Mucosa of gallbladder (tissue), 1 donor: Measurements from ENCODE around the gene ANKFY1. TPM values are rescaled to one million over a fixed set of nuclear protein-coding genes. Genes with fewer than 3 reads are reported as not detected.
"Not testable (repeated sequence)": the region's sequence is repeated elsewhere in the genome, so short reads cannot be mapped to it uniquely, and the experiment has no call there.

Source experiments
- DNase-seq: peaks from one replicate; pipeline ENCODE4 v3.0.0-alpha.2; 2020; ENCODE audit warnings: low spot score
- total RNA-seq: library from RNA; stranded (reverse); gene quantifications from one replicate; pipeline ENCODE4 v1.2.1, GENCODE V29; 2021
- donor health status: DM: no; HTN: no; CAD: no.

Gene ANKFY1
- total RNA-seq, 1 donor from 2014 or later = 57.5 TPM

DNA sequence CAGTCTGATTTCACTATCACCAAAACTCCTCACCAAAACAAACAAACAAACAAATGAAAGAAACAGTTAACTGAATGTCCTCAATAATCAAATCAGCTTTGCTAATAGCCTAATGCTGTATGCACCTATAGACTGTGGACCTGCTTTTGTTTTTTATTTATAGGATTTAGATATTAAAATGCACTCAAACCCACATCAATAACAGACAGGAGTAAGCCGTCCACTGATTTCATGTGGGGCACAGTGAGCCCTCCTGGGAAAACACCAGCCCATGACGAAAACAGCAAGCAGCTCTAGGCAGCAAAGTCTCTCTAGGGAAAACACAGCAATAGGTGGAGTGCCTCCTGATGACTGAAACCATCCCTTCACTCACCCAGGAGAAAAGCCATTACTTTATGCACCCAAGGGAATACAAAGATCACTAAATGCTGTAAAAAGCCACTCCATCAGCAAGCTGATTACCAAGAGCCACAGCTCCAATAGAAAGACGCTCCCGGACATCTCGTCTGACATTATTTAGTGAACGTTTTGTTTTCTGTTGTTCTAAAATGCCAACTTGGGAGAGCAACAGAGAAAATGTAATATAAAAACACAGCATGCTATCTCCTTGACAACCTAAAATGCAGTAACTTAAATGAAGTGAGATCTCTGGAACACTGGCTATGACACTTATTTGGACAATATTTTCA, 47.8 kb downstream of the ANKFY1 start:
- no peak for DNase-seq

DNA sequence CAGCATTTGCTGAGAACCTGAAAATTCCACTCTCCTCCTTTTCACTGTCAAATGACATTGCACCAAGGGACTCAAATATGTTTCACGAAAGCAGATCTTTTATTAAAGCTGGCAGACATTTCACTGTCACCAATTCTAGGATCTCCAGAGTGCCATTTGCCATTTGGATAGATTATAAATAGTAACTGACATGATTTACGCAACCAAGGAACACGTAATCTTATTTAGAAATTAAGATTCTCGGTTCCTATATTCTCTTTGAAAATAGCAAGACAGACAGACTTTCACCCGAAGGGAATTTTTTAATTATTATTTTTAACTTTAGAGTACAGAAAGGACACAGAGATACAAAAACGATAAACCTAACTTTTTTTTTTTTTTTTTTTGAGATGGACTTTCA, 49.6 kb downstream of the ANKFY1 start:
- no peak for DNase-seq

DNA sequence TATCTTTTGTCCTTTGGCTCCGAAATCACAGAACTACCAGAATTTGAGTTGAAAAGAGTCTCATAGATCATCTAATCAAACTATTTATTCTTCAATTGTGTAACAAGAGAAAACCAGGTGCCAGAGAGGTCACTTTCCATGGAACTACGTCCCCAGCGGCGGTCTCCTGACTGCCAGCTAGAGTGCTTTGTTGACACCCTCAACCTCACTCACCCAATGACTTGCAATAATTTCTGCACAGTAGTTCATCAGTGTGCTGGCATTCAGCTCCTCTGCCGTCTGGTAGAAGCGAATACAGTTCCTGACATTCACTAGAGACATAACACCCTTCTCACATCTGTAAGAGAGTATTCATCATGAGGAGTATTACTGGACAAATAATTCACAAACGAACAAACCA, 54.2 kb downstream of the ANKFY1 start:
- DNase-seq = no peak

DNA sequence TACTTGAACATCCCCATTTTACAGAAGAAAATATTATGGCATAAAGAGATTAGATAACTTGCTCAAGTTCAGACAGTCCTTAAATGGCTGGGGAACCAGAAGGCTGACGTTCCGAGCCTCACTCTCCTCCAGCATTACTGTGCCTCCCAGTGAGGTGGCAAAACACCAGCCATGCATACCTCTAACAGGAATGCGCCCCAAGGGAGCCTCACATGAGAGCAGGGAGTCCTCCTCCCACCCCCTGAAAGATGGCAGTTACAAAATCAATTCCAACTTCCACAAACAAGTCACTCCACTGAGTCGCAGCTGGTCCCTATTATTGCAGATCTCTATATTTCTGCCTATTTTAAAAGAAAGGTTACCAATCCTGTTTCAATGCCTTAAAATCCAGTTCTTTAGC, 55.5 kb downstream of the ANKFY1 start:
- peak; percentile 38 for DNase-seq

DNA sequence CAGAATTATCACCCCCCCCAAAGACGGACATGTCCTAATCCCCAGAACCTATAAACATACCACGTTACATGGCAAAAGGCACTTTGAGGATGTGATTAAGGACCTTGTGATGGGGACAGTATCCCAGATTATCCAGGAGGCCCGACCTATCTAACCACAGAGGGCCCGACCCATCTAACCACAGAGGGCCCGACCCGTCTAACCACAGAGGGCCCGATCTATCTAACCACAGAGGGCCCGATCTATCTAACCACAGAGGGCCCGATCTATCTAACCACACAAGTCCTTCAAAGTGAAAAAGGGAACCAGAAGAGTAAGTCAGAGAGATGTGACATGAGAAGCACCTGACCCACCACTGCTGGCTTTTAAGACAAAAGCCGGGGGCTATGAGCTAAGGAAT, 56.8 kb downstream of the ANKFY1 start:
- DNase-seq = no peak

DNA sequence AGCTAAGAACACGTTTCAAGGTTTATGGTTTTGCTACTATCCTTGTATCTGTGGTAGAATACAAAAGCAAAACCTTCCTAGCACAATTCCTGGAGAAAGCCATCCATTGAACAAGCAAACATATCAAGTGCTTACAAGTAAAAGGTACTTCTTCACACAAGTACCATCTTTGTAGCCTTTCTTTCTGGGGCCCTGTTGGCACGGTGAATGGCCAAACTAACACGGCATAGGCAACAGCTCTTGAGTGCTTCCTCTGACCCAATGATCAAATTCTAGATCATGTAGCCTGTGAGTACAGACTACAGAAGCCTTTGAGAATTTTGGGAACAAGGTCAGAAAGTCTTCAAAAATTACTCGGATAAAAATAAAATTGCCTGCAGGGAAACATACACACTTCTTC, 57.9 kb downstream of the ANKFY1 start:
- no peak for DNase-seq

DNA sequence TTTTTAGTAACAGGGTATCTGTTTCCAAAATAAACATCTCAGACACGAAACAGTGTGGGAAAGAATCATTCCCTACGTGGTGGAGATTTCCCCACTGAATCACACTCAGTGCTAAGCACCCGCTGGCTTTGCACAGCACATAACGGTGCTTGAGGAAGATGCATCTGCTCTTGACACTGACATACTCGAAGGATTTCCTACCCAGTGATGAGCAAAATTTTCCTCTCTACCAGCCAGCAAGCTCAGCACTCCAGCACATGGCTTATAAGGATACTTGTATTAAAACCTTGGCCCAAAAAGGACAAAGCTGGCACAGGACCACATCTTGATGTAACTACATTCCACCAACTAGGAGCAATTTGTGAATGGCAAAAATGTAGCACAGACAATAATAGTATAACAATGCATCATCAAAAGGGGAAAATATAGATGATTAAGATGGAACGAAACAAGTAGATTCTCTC, 59.0 kb downstream of the ANKFY1 start:
- peak; percentile 44 for DNase-seq

DNA sequence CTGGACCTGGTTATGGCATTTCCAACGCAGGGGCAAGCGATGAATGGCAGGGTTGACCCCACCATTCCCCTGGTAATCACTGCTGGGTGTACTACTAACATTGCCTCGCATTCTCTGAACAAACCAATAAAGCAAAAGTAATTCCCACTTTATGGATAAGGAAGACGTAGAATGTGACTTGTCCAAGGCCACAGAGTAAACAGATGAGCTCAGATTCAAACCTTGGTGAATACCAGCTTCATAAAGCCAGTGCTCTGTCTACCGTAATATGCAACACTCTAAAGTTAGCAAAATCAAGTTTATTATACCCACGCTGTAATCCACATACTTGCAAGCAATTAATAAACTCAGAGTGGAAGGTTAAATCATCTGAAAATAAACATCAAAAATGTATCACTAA, 59.6 kb downstream of the ANKFY1 start:
- no peak for DNase-seq

DNA sequence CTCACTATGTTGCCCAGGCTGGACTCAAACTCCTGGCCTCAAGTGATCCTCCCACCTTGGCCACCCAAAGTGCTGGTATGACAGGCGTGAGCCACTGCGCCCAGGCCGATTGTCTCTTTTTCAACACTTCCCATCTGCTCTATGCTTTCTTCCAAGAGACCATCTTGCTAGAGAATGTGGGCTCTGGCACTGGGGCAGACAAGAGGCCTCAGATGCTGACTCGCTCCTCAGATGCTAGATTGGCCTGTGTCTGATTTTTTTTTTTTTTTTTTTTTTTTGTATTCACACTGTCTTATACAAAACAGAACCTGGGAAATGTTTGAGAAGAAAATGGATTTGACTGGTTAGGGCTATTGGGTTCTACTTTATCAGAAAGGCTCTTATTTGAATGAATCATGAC, 62.6 kb downstream of the ANKFY1 start:
- DNase-seq = no peak

DNA sequence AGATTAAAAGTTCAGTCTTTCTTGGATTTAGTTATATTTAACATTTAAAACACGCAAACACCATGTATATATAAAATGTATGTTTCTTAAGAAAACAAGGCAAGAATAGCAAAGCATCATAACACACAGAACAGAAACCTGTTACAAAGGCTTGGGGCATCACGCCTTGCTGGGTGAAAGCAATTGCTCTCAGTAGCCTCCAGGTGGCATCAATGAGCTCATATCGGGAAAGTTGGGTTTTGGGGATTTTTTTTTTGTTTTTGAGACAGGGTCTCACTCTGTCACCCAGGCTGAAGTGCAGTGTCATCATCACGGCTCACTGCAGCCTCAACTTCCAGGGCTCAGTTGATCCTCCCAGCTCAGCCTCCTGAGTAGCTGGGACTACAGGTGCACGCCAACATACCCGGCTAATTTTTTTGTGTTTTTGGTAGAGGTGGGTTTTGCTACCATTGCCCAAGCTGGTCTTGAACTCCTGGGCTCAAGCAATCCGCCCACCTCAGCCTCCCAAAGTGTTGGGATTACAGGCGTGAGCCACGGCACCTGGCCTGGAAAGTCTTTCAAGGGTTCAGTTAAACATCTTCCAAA, 63.9 kb downstream of the ANKFY1 start:
- no peak for DNase-seq

DNA sequence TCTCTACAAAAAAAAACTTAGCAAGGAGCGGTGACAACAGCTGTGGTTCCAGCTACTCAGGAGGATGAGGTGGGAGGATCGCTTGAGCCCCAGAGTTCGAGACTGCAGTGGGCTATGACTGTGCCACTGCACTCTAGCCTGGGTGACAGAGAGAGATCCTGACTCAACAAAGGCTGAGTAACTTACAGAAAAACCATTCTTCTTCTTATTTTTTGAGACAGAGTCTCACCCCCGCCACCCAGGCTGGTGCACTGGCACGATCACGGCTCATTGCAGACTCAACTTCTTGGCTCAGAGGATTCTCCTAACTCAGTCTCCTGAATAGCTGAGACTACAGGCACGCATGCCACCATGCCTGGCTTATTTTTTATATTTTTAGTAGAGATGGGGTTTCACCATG, 64.8 kb downstream of the ANKFY1 start:
- no peak for DNase-seq

DNA sequence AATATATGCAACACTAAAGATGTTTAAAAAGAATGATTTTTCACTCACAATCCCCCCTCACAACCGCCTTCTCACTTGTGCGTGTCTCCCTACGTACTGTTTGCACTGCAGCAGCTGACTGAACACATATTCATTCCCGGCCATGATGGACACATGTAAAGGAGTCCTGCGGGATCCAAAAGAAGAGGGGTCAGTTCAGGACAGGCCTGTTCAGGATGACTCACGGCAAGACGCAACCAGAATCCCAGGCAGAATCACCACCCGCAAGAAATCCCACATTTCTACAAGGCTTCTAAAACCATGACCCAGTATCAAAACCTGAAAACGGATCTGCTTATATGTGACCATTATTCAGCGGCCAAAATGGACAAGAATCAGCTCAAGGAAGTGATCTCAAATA, 68.5 kb downstream of the ANKFY1 start:
- no peak for DNase-seq

DNA sequence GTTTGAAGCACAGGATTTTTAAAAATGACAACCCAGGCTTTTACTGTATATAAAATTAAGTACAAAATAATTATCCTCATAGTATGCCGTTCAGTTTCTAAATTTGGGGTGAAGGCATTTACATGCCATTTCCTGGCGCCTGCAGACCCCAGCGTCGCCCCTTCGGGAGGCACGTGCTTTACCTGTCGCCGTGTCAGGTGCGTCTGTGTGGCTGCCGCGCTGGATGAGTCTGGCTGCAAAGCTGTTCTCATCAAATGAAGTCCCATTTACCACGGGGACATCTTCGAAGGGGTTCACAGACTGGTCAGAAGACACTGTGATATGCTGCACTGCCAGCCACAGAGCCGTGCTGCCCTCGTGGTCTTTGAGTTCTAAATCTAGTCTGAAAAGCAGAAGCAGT, 69.0 kb downstream of the ANKFY1 start:
- DNase-seq = no peak

DNA sequence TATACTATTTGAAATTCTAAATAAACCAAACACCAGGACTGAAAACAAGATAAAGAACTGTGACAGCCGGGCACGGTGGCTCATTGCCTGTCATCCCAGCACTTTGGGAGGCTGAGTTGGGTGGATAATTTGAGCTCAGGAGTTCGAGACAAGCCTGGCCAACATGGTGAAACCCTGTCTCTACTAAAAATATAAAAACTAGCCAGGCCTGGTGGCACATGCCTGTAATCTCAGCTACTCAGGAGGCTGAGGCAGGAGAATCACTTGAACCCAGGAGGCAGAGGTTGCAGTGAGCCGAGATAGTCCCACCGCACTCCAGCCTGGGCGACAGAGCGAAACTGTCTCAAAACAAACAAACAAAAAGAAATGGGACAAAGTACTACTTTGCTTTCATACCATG, 73.0 kb downstream of the ANKFY1 start:
- DNase-seq = not testable (repeated sequence)

DNA sequence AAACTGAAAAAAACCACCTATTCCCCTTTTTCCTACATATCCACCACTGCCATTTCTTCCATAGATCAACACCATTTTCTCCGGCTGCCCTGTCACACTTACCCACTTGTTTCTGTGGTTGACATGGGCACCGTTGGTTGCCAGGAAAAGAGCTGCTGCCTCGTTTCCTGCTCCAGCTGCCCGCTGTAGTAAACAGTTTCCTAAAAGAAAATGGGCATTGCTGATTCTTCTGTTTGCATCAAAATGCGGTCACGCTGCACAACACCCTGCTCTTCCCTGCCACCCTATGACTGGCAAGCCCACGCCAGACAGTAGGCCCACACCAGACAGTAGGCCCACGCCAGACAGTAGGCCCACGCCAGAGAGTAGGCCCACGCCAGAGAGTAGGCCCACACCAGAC, 74.5 kb downstream of the ANKFY1 start:
- no peak for DNase-seq

DNA sequence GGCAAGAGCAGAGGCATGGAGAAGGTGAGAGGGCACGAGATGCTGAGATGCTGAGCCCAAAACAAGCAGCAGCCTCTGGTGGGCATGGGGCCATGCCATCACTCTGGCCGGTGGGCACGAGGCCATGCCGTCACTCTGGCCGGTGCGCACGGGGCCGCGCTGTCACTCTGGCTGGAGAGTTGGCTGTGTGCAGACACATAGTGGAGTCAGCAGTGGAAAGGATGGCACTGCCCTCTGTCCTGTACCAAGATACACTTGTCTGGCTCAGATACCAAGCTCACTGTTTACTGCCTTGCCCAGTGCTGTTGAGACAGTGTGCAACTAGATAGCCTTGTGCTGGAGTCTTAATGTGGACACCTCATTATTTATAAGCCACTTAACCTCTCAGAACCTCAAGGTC, 75.7 kb downstream of the ANKFY1 start:
- DNase-seq = no peak

DNA sequence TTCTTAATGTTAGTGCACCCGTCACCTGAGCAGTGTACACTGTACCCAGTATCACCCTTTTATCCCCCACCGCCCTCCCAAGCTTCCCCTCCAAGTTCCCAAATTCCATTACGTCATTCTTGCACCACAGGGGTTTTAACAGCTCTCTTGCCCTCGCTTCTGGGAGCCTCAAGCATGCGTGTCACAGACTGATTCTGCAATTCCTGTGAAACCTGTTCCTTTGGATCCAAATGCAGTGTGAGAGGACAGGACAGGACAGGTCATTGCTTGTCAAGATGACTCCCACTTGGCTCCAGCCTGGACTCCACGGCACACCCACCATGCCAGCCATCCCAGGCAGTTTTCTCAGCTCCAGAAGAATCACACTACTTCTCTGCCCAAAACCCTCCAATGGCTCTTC, 76.7 kb downstream of the ANKFY1 start:
- no peak for DNase-seq

DNA sequence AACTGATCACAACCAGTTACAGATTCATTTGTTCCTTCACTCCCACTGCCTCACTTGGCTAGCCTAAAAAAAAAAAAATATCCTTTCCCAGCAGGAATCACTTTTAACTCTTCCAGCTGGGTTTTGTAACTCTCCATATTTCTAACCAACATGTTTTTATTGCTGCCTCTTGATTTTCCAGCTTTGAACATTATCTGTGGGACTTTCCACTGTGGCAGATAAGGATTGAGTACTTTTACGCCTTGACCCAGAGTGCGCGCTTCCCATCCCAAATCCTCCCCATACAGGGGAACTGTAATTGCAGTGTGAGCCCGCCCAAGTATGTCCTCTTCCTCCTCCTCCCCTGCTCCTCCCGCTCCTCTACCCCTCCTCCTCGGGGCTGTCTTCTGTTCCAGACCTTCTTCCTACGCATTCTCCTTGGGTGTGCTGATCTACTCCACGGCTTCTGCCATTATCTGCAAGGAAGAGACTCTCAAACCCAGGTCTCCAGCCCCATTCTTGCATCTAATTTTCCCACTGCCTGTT, 77.4 kb downstream of the ANKFY1 start:
- DNase-seq = no peak

DNA sequence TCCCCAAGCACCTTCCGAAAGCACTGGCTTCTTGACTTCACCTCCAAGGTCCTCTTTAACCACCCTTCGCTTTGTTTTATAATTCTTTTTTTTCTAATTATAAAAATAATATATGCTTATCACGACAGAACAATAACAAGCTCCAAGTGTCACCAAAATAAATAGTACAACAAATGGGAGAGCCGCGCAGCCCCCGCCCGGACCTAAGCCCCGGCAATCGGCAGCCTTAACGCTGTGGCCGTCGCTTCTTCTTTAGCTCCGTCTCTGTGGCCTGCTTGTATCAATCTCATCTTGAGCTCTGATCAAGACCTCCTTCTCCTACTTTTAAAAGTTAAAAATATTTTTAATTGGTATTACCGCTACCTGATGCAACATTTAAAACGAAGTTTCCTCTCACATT, 78.1 kb downstream of the ANKFY1 start:
- no peak for DNase-seq

DNA sequence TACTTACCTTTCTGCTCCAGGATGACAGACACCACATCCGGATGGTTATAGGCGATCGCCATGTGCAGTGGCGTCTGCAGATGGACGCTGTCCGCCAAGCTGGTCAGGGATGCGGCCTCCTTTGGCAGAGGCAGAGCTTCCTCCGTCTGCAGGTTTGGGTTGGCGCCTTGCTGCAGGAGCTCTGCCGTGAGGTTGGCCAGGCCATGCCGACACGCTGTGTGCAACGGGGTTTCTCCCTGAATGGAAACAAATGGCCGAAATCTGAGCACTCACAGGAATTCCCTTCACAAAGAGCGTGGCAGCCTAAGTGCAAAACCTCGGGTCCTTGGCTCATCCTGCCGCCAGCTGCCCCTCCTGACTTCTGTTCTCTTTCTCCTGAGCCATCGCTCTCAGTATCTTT, 79.0 kb downstream of the ANKFY1 start:
- DNase-seq = no peak

DNA sequence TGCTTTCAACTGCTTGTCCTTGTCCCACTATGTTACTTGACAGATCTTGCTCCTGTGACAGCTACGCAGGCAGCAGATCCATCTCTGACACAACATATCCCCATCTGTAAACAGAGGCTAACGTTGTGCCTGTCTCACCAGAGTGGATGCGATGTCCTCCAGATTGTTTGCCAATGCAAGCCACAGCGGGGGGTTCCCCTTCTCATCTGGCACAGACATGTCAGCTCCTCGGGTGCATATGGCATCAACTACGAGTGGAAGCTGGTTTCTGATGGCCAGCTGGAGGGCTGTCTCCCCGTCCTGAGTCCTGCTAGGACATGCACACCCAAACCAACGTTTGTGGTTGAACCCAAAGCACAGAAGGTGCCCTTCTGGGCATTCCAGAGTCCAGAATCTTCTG, 81.7 kb downstream of the ANKFY1 start:
- no peak for DNase-seq

DNA sequence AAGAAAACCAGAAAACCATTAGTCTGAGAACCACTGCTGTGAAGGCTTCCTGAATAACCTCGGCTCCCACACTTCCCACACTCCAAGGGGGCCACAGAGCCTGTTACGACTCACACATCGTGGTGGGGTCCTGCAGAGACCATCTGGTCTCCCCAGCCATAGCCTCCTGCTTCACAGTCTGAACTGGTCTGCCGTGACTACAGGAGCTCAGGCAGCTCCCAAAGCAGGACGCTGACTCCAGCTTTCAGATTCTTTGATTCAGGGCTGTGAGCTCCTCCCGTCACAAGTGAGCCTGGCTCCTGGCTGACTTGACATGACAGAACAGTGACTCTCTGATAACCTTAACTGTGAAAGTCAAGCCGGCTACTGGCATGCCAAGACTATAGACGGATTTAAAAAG, 83.0 kb downstream of the ANKFY1 start:
- DNase-seq = no peak

DNA sequence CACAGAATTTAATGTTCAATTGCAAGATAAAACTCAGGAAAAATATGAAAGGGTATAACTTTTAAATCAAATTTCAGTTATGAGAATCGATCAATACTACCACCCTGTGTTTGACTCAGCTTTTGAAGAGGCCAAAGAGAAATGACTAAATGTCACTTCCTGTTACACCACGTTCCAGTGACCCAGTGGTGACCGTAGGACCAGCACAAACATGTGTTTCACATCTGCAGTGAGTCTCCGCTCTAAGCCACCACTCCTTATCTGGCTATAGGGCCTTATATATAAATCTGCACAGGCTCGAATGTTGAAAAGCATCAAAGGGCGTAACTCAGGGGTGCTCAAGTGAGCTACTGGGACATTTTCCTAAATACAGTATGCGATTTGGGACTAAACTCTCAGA, 84.7 kb downstream of the ANKFY1 start:
- no peak for DNase-seq

DNA sequence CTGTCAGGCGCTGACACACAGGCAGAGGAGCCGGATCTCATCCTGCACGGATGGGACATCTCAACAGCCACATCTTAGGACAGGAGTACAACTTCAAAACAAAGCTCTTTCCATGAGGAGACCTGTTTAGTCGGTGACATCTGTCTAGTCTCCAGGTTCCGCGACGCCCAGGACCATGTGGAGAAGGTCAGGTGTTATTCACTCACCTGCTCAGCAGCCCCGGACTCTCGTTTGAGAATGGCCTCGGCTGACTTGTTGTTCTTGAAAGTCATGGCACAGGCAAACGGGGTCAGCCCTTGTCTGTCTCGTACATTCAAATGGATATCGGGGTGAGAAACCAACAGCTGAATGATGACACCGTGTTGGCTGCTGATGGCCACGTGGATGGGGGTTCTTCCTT, 85.1 kb downstream of the ANKFY1 start:
- DNase-seq = no peak
